CD4-positive, CD25-positive, alpha-beta regulatory T cell (primary cell): ENCODE measurements around the gene FAM120A. TPM values are rescaled to one million over a fixed set of nuclear protein-coding genes. Genes with fewer than 3 reads are reported as not detected.

ENCODE experiments used
- ATAC-seq, 2 donors: fragments of 150-1000 bp; cut with Tn5 transposase; one replicate each; pipeline ENCODE4 v1.10.0; 2021; ENCODE audit warnings: low read depth in 2 of 2, moderate number of reproducible peaks in 2 of 2, moderate library complexity in 1 of 2
- DNase-seq, 3 donors: peaks; one replicate each; pipeline versions ENCODE4 v3.0.0 to v3.0.0-alpha.2; 2012 to 2022; ENCODE audit warnings: mixed read lengths in 1 of 3
- H3K27ac ChIP-seq: one replicate; pipeline ENCODE4 v1.7.0; 2013; ENCODE audit warnings: mild to moderate bottlenecking, low read length; ENCODE audit not compliant: insufficient read depth, poor library complexity, severe bottlenecking
- H3K27me3 ChIP-seq: one replicate; pipeline ENCODE4 v1.7.0; 2013; ENCODE audit warnings: low read length; ENCODE audit not compliant: control insufficient read depth, insufficient read depth
- H3K36me3 ChIP-seq: one replicate; pipeline ENCODE4 v1.7.0; 2013; ENCODE audit warnings: mild to moderate bottlenecking, low read length, moderate library complexity; ENCODE audit not compliant: control insufficient read depth, insufficient read depth
- H3K4me1 ChIP-seq: 2 replicates; pipeline ENCODE4 v1.7.0; 2013; ENCODE audit warnings: mild to moderate bottlenecking, low read length; ENCODE audit not compliant: insufficient read depth, control insufficient read depth, poor library complexity, severe bottlenecking
- H3K4me3 ChIP-seq: one replicate; pipeline ENCODE4 v1.7.0; 2013; ENCODE audit warnings: low read depth, mild to moderate bottlenecking, low read length, moderate library complexity
- H3K9me3 ChIP-seq, 2 experiments: 1 replicate in 1 of 2; 2 replicates in 1 of 2; pipeline ENCODE4 v1.7.0; 2013; ENCODE audit warnings: low read length in 2 of 2, mild to moderate bottlenecking in 1 of 2, moderate library complexity in 1 of 2; ENCODE audit not compliant: control insufficient read depth in 2 of 2
- H3K27ac Mint-ChIP-seq, 3 donors: one replicate each; pipeline ENCODE4 v1.8.0; 2020 to 2022; ENCODE audit warnings: mild to moderate bottlenecking in 3 of 3, mixed read lengths in 3 of 3, moderate library complexity in 2 of 3
- H3K27me3 Mint-ChIP-seq: one replicate; pipeline ENCODE4 v1.8.0; 2022; ENCODE audit warnings: mild to moderate bottlenecking, mixed read lengths
- H3K36me3 Mint-ChIP-seq: one replicate; pipeline ENCODE4 v1.8.0; 2020; ENCODE audit warnings: mixed read lengths
- H3K4me1 Mint-ChIP-seq, 4 donors: one replicate each; pipeline ENCODE4 v1.8.0; 2020 to 2022; ENCODE audit warnings: mixed read lengths in 4 of 4, mild to moderate bottlenecking in 1 of 4
- H3K4me3 Mint-ChIP-seq, 4 donors: one replicate each; pipeline ENCODE4 v1.8.0; 2020 to 2022; ENCODE audit warnings: mild to moderate bottlenecking in 4 of 4, mixed read lengths in 4 of 4, moderate library complexity in 3 of 4
- H3K9me3 Mint-ChIP-seq, 7 donors: one replicate each; pipeline ENCODE4 v1.8.0; 2020 to 2022; ENCODE audit warnings: mixed read lengths in 7 of 7, mild to moderate bottlenecking in 3 of 7, moderate library complexity in 2 of 7
- polyA plus RNA-seq, 4 donors: library from polyadenylated mRNA; unstranded; fragments of 300-500 nt; fragmentation: Illumina TruSeq; gene quantifications; one replicate each; pipeline ENCODE4 v1.2.3, GENCODE V29; 2021
- total RNA-seq: library from RNA; stranded (reverse); gene quantifications from one replicate; pipeline ENCODE4 v1.2.3, GENCODE V29; 2022

The FAM120A gene
- total and polyA plus RNA-seq, 5 donors from 2014 or later, result 11.3 to 95.7 (median 12.9) TPM

DNA sequence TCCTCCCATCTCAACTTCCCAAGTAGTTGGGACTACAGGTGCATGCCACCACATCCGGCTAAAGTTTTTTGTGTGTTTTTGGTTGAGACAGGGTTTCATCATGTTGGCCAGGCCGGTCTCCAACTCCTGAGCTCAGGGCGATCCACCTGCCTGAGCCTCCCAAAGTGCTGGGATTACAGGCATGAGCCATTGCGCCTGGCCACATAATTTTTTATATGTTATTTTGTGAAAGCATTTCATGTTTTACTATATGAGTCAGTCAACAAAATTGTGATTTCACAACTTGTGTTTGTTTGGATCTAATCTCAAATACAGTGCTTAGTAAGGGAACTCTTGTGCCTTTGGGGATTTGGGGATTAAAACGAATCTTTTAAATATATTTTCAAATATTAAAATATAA, 21.9 kb downstream of the FAM120A start:
- Mint-ChIP-seq H3K36me3 (peaks cover 41% of the 10 kb centered on the region), H3K4me3 (no peak overlapping the region), H3K9me3 (no peaks in the 10 kb centered on the region), H3K4me1 (peaks cover 42 to 59% (median 49%) of the 10 kb centered on the region in 4 donors), H3K27me3 (no peaks in the 10 kb centered on the region), H3K27ac (no peak overlapping the region)
- H3K36me3 ChIP-seq, result peaks cover 30% of the 10 kb centered on the region
- H3K9me3 ChIP-seq, result no peaks in the 10 kb centered on the region
- no peak overlapping the region for H3K4me3 ChIP-seq
- ATAC-seq, result no peak
- H3K27ac ChIP-seq, result no peak overlapping the region
- H3K4me1 ChIP-seq, result peaks cover 9% of the 10 kb centered on the region
- DNase-seq, result no peak
- H3K27me3 ChIP-seq, result no peaks in the 10 kb centered on the region

DNA sequence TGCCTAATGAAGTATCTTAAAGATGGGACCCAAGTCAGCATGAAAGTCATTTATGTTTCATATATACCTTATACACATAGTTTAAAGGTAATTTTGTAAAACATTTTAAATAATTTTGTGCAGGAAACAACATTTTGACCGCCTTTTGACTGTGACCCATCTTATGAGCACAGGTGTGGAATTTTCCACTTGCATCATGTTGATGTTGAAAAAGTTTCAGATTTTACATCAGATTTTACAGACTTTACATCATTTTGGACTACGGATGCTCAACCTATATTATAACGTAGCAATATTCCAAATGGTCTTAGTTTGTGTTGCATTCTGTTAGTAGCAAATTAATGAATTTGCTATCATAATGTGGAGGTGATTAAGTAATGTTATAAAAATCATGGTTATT, 23.6 kb downstream of the FAM120A start:
- Histone ChIP-seq H3K27ac (no peak overlapping the region), H3K27me3 (no peaks in the 10 kb centered on the region), H3K4me1 (no peaks in the 10 kb centered on the region), H3K9me3 (no peaks in the 10 kb centered on the region), H3K36me3 (peaks cover 33% of the 10 kb centered on the region), H3K4me3 (no peak overlapping the region)
- Mint-ChIP-seq H3K36me3 (peaks cover 46% of the 10 kb centered on the region), H3K27me3 (no peaks in the 10 kb centered on the region), H3K4me3 (no peak overlapping the region), H3K9me3 (no peaks in the 10 kb centered on the region), H3K4me1 (peaks cover 37 to 51% (median 43%) of the 10 kb centered on the region in 4 donors), H3K27ac (peak overlapping the region in 1 of 3 donors; percentile 10)
- DNase-seq (no peak), ATAC-seq (no peak)

DNA sequence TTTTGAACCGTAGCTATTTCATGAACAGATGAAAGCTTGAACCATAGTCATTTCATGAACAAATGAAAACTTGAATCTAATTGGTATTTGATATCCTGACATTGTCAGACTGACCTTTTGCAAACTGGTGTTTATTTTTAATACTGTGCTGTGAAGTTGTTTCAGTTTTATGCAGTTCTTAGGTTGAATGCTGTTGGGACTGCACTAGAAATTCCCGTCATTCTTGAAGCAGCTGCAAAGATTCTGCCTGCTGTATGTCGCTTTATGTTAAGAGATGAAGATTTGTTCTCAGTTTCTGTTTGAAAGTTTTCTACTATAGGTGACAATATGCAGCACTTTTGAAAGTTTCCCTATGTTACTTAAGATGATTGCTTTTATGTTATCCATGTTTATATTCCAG, 24.4 kb downstream of the FAM120A start:
- Histone ChIP-seq H3K4me3 (no peak overlapping the region), H3K27me3 (no peaks in the 10 kb centered on the region), H3K4me1 (no peaks in the 10 kb centered on the region), H3K9me3 (no peaks in the 10 kb centered on the region), H3K27ac (no peak overlapping the region), H3K36me3 (peaks cover 36% of the 10 kb centered on the region)
- peaks cover 45% of the 10 kb centered on the region for H3K36me3 Mint-ChIP-seq
- H3K4me3 Mint-ChIP-seq, result no peak overlapping the region
- H3K27ac Mint-ChIP-seq, result peak overlapping the region; percentile 6 to 76 (median 10)
- no peak for DNase-seq
- no peaks in the 10 kb centered on the region for H3K27me3 Mint-ChIP-seq
- no peak for ATAC-seq
- H3K4me1 Mint-ChIP-seq, result peaks cover 33 to 45% (median 40%) of the 10 kb centered on the region in 4 donors
- no peaks in the 10 kb centered on the region for H3K9me3 Mint-ChIP-seq

DNA sequence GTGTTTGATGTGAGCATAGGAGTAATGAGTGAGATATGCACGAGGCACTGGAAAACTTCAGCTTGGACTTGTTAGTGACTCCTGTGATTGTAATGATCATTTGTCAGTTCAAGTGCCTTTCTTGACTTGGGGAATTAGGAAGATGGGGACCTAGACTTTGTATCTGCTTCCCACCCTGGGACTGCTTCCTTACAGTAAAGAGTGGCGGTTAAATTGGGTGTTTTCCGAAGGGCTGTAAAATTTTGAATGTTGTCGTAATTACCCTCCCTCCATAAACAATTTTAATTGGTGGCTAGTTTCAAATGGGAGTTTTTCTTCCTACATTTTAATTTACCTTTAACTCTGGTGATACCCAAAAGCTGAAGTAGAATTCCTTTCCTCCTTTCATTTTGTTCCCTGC, 25.4 kb downstream of the FAM120A start:
- Histone ChIP-seq H3K9me3 (no peaks in the 10 kb centered on the region), H3K4me1 (no peaks in the 10 kb centered on the region), H3K27me3 (no peaks in the 10 kb centered on the region), H3K36me3 (peaks cover 30% of the 10 kb centered on the region), H3K4me3 (no peak overlapping the region), H3K27ac (no peak overlapping the region)
- no peaks in the 10 kb centered on the region for H3K9me3 Mint-ChIP-seq
- H3K4me3 Mint-ChIP-seq, result no peak overlapping the region
- H3K4me1 Mint-ChIP-seq, result peaks cover 34 to 43% (median 38%) of the 10 kb centered on the region in 4 donors
- ATAC-seq (no peak), DNase-seq (no peak)
- no peak overlapping the region for H3K27ac Mint-ChIP-seq
- H3K27me3 Mint-ChIP-seq, result no peaks in the 10 kb centered on the region
- H3K36me3 Mint-ChIP-seq, result peaks cover 47% of the 10 kb centered on the region

DNA sequence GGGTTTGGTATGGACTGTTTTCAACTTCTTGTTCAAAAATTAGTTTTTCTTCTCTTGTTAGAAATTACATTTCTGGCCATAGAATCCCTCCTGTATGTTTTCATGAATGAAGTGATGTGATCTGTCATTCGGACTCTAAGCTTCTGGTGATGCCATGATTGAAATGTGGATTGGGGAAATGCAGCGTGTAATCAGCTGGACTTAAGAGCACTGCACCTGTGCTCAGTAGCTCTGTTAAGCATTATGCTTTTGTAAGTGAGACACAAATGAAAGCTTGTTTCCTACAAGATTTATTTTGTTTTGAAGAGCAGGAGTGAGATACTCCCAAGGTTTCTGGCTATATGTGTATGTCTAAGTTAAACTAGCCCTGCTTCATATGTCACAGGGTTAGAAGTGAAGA, 25.9 kb downstream of the FAM120A start:
- no peak overlapping the region for H3K27ac ChIP-seq
- H3K36me3 Mint-ChIP-seq, result peaks cover 45% of the 10 kb centered on the region

DNA sequence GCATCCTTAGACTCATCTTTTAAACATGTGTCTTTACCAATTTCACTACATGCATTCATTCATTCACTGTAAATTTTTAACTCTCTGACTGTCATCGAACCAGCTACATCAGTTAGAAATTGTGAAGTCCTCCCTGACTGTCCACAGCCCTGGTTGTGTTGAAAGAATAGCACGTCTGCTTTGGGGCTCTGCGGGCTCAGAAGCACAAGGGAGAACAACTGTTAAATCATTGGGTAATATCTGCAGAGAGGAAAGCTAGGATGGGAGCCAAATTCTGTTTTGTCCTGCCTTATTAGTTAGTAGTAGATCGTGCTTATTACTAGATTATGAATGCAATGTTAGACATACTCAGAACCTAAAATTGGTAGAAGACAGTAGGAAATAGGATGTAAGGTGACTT, 28.2 kb downstream of the FAM120A start:
- ATAC-seq (no peak), DNase-seq (no peak)
- Histone ChIP-seq H3K4me1 (no peaks in the 10 kb centered on the region), H3K9me3 (no peaks in the 10 kb centered on the region), H3K27ac (no peak overlapping the region), H3K36me3 (peaks cover 38% of the 10 kb centered on the region), H3K4me3 (no peak overlapping the region), H3K27me3 (no peaks in the 10 kb centered on the region)
- Mint-ChIP-seq H3K9me3 (no peaks in the 10 kb centered on the region), H3K27me3 (no peaks in the 10 kb centered on the region), H3K4me1 (peaks cover 32 to 43% (median 37%) of the 10 kb centered on the region in 4 donors), H3K36me3 (peaks cover 50% of the 10 kb centered on the region), H3K27ac (peak overlapping the region in 1 of 3 donors; percentile 9), H3K4me3 (no peak overlapping the region)

More for the DNA sequence above, 25.9 kb downstream of the FAM120A start:
- Histone ChIP-seq H3K4me1 (no peaks in the 10 kb centered on the region), H3K27me3 (no peaks in the 10 kb centered on the region), H3K36me3 (peaks cover 27% of the 10 kb centered on the region), H3K9me3 (no peaks in the 10 kb centered on the region), H3K4me3 (no peak overlapping the region)
- Mint-ChIP-seq H3K4me1 (peaks cover 34 to 40% (median 35%) of the 10 kb centered on the region in 4 donors), H3K4me3 (no peak overlapping the region), H3K9me3 (no peaks in the 10 kb centered on the region), H3K27me3 (no peaks in the 10 kb centered on the region), H3K27ac (no peak overlapping the region)
- ATAC-seq, result no peak
- DNase-seq, result no peak

DNA sequence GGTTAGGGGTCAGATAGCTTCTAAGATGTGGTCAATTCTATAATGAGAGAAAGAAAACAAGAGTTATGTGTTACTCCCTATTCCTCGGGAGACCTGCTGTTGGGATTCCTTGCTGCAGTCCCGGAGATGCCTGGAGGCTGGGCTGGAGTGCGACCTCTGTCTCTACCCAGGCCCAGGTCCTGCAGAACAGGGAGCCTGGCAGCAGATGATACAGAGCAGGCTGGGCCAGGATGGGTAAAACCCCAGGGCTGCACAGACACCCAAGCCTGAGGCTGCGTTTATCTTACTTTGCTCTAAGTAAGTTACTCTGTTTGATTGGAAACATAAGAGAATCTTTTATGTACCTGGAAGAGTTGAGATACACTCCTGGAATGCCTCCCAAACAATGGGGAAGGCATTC, 28.8 kb downstream of the FAM120A start:
- Mint-ChIP-seq H3K36me3 (peaks cover 51% of the 10 kb centered on the region), H3K27ac (peak overlapping the region in 1 of 3 donors; percentile 9), H3K4me3 (no peak overlapping the region), H3K4me1 (peaks cover 31 to 42% (median 37%) of the 10 kb centered on the region in 4 donors), H3K27me3 (no peaks in the 10 kb centered on the region), H3K9me3 (no peaks in the 10 kb centered on the region)
- Histone ChIP-seq H3K9me3 (no peaks in the 10 kb centered on the region), H3K4me1 (no peaks in the 10 kb centered on the region), H3K27me3 (no peaks in the 10 kb centered on the region), H3K36me3 (peaks cover 39% of the 10 kb centered on the region), H3K4me3 (no peak overlapping the region), H3K27ac (no peak overlapping the region)
- ATAC-seq (no peak), DNase-seq (no peak)

DNA sequence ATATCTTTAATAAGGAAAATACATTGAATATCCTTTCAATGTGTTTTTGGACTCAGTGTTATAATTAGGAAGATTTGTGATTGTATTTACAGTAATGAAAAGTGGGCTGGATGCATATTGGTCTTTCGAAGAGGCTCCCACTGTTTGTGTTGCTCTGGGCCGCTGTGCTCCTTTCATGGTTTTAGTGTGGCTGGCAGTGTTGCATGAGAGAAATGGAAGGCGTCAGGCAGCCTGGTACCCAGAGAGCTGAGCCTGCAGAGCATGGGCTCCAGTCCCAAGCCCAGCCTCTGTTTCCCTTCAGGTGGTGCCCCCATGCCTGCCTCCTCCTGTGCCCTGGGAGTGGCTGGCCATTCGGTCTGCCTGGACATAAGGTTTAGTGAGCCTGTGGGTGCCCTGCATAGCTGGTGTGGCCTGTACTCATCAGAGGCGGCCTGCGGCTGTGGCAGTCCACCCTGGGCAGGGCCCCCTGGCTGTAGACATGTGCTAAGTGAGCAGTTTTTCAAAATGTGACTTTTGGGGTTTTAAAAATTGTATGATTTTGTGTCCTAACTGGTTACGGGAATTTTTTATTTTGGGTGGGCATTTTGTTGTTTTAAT, 29.3 kb downstream of the FAM120A start:
- no peak overlapping the region for H3K27ac ChIP-seq
- no peaks in the 10 kb centered on the region for H3K4me1 ChIP-seq
- Mint-ChIP-seq H3K4me1 (peaks cover 31 to 40% (median 36%) of the 10 kb centered on the region in 4 donors), H3K27me3 (no peaks in the 10 kb centered on the region), H3K36me3 (peaks cover 50% of the 10 kb centered on the region), H3K9me3 (no peaks in the 10 kb centered on the region), H3K27ac (no peak overlapping the region), H3K4me3 (no peak overlapping the region)
- peaks cover 43% of the 10 kb centered on the region for H3K36me3 ChIP-seq
- ATAC-seq (no peak), DNase-seq (no peak)
- H3K9me3 ChIP-seq, result no peaks in the 10 kb centered on the region
- no peaks in the 10 kb centered on the region for H3K27me3 ChIP-seq
- H3K4me3 ChIP-seq, result no peak overlapping the region
